Kidney epithelial cell (primary cell): ENCODE results near the gene ARG2. TPM values are rescaled to one million over a fixed set of nuclear protein-coding genes. Genes with fewer than 3 reads are reported as not detected.
"Not testable (repeated sequence)": the region's sequence is repeated elsewhere in the genome, so short reads cannot be mapped to it uniquely, and the experiment has no call there.

Experiments used
- DNase-seq: peaks from one replicate; pipeline ENCODE4 v3.0.0-alpha.2; 2010; ENCODE audit warnings: low read depth
- H3K27me3 ChIP-seq: 2 replicates; pipeline ENCODE4 v1.6.0; 2011; ENCODE audit warnings: low read length; ENCODE audit not compliant: control insufficient read depth, insufficient read depth
- H3K36me3 ChIP-seq: 2 replicates; pipeline ENCODE4 v1.5.1; 2011; ENCODE audit warnings: low read length; ENCODE audit not compliant: control insufficient read depth, insufficient read depth
- H3K4me3 ChIP-seq: 2 replicates; pipeline ENCODE4 v1.5.1; 2011; ENCODE audit warnings: low read depth, mild to moderate bottlenecking, control low read depth, low read length
- CTCF ChIP-seq: IDR thresholded peaks from 2 replicates; pipeline ENCODE4 v1.5.1; 2011; ENCODE audit warnings: mild to moderate bottlenecking, moderate library complexity, low read length, control low read depth, inconsistent platforms; ENCODE audit not compliant: insufficient read depth, poor library complexity, severe bottlenecking
- total RNA-seq: library from RNA; depleted of rRNA; stranded (reverse); fragments of >200 nt; gene quantifications from 2 replicates; pipeline ENCODE4 v1.2.3, GENCODE V29; 2015

Gene ARG2
- total RNA-seq, 1 donor from 2014 or later, result 35.0 TPM

GRCh38 chr14:67589204-67589770 lies 30.4 kb upstream of the ARG2 start:
- no peaks in the 10 kb centered on the region for H3K36me3 ChIP-seq
- DNase-seq, result no peak
- no peaks in the 10 kb centered on the region for H3K27me3 ChIP-seq
- H3K4me3 ChIP-seq, result no peak overlapping the region
- TF ChIP-seq CTCF, result no peak

- H3K4me3 ChIP-seq, DNase-seq, H3K36me3 ChIP-seq, H3K27me3 ChIP-seq: not testable (repeated sequence)
These were observed 26.1 kb upstream of the ARG2 start for GRCh38 chr14:67593650-67594049.

GRCh38 chr14:67595392-67595791 lies 24.3 kb upstream of the ARG2 start:
- TF ChIP-seq CTCF, result no peak
- no peaks in the 10 kb centered on the region for H3K27me3 ChIP-seq
- no peaks in the 10 kb centered on the region for H3K36me3 ChIP-seq
- DNase-seq, result no peak
- H3K4me3 ChIP-seq, result no peak overlapping the region

- no peak for DNase-seq
- Histone ChIP-seq H3K27me3 (no peaks in the 10 kb centered on the region), H3K36me3 (no peaks in the 10 kb centered on the region), H3K4me3 (peak within 1 kb of the TSS; percentile 79)
- TF ChIP-seq CTCF, result peak; percentile 55
These were observed 19.8 kb upstream of the ARG2 start, which contains the start of gene PIGH for GRCh38 chr14:67599698-67600561. Gene PIGH (minus strand): TSS chr14:67600268. CDS start chr14:67600203, 65 bp downstream.

- H3K36me3 ChIP-seq, DNase-seq, H3K27me3 ChIP-seq: not testable (repeated sequence)
- peak overlapping the region; percentile 79 for H3K4me3 ChIP-seq
These were observed 19.2 kb upstream of the ARG2 start for GRCh38 chr14:67600562-67600974.

GRCh38 chr14:67602076-67602475 lies 17.6 kb upstream of the ARG2 start:
- no peak for DNase-seq
- no peak for TF ChIP-seq CTCF
- Histone ChIP-seq H3K36me3 (no peaks in the 10 kb centered on the region), H3K4me3 (no peak overlapping the region), H3K27me3 (no peaks in the 10 kb centered on the region)

- Histone ChIP-seq H3K27me3 (no peaks in the 10 kb centered on the region), H3K36me3 (no peaks in the 10 kb centered on the region), H3K4me3 (no peak overlapping the region)
- DNase-seq, result no peak
- TF ChIP-seq CTCF, result no peak
These were observed 16.6 kb upstream of the ARG2 start for GRCh38 chr14:67602995-67603545.
